HuH-7 (cell line): ENCODE data around the gene RBM45.

Experiments
- DNase-seq: peaks from one replicate; pipeline ENCODE4 v3.0.0; 2011; ENCODE audit warnings: low spot score

Gene RBM45

DNA sequence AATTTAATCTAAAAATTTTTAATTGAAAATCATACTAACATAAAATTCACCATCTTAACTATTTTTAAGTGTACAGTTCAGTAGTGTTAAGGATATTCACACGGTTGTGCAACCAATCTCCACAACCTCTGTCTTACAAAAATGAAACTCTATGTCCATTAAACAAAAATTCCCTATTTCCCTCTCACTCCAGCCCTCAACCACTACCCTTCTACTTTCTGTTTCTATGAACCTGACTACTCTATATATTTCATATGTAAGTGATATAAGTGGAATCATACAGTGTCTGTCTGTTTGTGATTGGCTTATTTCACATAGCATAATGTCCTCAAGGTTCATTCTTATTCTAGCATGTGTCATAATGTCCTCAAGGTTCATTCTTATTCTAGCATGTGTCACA, 47.7 kb downstream of the RBM45 start:
- DNase-seq = no peak

DNA sequence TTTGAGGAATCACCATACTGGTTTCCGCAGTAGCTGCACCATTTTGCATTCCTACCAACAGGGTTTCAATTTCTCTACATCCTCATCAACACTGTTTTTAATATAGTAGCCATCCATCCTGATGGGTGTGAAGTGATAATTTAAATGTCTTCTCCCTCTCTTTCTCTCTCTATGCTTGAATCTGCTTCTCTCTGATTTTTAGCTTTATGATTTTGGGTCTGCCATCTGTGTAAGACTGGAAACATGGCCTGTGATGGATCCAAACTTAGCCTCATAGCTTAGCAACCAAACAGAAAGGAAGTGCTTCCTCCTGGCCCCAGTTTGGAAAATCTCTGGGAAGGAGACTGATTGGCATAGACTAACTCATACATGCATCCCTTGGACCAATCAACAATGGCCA, 48.4 kb downstream of the RBM45 start:
- no peak for DNase-seq

DNA sequence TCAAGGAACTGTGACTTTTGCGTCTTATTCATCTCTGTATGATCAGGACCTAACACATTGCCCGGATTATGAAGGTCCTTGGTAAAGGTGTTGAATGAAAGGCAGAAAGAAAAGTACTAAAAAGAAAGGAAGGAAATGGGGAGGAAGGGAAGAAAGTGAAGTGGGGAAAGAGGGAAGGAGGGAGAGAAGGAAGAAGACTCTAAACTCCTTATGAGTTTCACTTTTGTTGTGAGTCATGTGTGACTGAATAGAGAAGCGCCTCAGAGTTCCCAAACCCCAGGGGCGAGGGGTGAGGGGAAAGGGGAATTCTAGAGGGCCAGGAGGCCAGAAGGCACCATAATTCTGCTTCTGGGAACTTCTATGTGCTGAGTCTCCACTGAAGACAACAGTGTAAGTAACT, 51.2 kb downstream of the RBM45 start:
- no peak for DNase-seq

DNA sequence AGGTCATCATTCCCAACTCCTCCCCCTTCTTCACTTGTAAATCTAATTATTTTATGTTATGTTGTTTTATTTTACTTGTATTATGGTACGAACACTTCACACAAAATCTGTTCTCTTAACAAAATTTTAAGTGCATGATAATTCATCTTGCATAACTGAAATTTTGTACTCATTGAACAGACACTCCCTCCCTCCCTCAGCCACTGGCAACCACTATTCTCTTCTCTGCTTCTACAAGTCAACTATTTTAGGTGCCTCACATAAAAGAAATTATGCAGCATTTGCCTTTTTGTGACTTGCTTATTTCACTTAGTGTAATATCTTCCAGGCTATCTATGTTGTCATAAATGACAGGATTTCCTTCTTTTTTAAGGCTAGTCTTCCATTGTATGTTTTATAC, 51.7 kb downstream of the RBM45 start:
- DNase-seq = no peak

DNA sequence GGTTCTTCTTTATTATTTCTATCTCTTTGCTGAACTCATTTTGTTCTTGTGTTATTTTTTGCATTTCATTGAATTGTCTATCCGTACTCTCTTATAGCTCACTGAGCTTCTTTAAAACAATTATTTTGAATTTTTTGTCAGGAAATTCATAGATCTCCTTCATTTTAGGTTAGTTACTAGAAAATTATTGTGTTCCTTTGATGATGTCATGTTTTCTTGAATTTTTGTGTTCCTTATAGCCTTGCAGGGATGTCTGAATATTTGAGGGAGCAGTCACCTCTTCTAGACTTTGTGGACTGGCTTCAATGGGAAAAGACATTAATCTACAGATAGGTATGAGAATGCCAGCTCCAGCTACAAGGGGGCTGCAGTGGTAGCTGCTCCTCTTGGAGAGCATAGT, 61.4 kb downstream of the RBM45 start:
- DNase-seq = no peak

DNA sequence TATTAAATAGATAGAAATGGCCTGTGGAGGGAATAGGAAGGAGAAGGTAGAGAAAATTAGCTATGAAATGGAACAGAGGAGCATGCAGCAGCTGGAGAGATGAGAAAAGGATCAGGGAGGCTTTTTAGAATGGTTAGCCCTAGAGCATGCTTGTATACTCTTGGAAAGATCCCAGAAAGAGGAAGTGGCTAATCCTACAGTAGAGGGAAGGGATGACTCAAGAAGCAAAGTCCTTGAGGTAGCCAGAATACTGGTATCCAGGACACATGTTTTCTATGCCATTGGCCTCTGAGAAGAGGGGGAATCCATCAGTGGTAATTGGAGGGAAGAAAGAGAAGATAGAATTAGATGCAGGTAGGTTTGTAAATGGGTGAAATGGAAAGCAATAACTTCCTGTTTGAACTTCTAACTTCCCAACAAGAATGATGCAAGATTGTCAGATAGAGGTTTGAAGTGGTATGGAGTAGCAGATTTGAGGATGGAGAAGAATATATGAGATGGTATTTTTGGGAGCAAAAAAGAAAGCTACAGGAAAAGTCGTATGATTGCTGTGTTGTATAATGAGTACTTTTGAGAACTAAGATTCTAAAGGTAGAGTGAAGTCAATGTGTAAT, 64.9 kb downstream of the RBM45 start:
- DNase-seq = no peak
